ENCODE measurements around the gene GCM1.

- TF ChIP-seq CTCF (conservative IDR thresholded peaks at IDR 0.05; ENCODE audit: low read depth, low read length) = no peak
- no peak for TF ChIP-seq EZH2 (IDR thresholded peaks at IDR 0.05; ENCODE audit: borderline replicate concordance, low read depth, low read length, poor library complexity, severe bottlenecking)
Observed at GRCh38 chr6:53109612-53110011, 39.0 kb downstream of the GCM1 start.
